Vagina (tissue), 2 donors: ENCODE measurements around the gene SH3BP5L. TPM values are rescaled to one million over a fixed set of nuclear protein-coding genes. Genes with fewer than 3 reads are reported as not detected.
A peak's percentile ranks its signal among the peaks of the same experiment; 100 is the strongest.

Experiments
- DNase-seq, 2 donors: peaks; one replicate each; pipeline ENCODE4 v3.0.0-alpha.2; 2017; ENCODE audit errors: extremely low spot score in 2 of 2
- H3K27ac ChIP-seq: fragments of 200-600 bp; sonication (generic); one replicate; pipeline ENCODE4 v1.5.1; 2019
- H3K27me3 ChIP-seq: fragments of 200-600 bp; sonication (generic); one replicate; pipeline ENCODE4 v1.5.1; 2019
- H3K36me3 ChIP-seq, 2 donors: fragments of 200-600 bp; sonication (generic); one replicate each; pipeline ENCODE4 v1.5.1; 2017 to 2019
- H3K4me1 ChIP-seq: fragments of 200-600 bp; sonication (generic); one replicate; pipeline ENCODE4 v1.5.1; 2019
- H3K4me3 ChIP-seq, 2 donors: fragments of 200-600 bp; sonication (generic); 1 replicate in 1 of 2; 2 replicates in 1 of 2; pipeline ENCODE4 v1.5.1; 2016 to 2019
- H3K9me3 ChIP-seq: fragments of 200-600 bp; sonication (generic); one replicate; pipeline ENCODE4 v1.5.1; 2019
- POLR2A ChIP-seq, 2 donors: fragments of 450-650 bp; IDR thresholded peaks; one replicate each; pipeline ENCODE4 v1.6.1; 2017; ENCODE audit warnings: antibody characterized with exemption in 2 of 2, mild to moderate bottlenecking in 2 of 2, moderate library complexity in 2 of 2
- POLR2AphosphoS5 ChIP-seq, 2 donors: sonication (generic); formaldehyde crosslinking; IDR thresholded peaks; one replicate each; pipeline ENCODE4 v1.9.0; 2017; ENCODE audit warnings: antibody characterized with exemption in 2 of 2, mild to moderate bottlenecking in 2 of 2, low read depth in 1 of 2; ENCODE audit not compliant: insufficient read depth in 1 of 2
- intact Hi-C: fragments of 100-400 bp; cut with DNase I; formaldehyde crosslinking; loops from one replicate; pipeline ENCODE4 v1.15.1; 2023
- total RNA-seq: library from RNA; depleted of rRNA; stranded (reverse); fragments of >200 nt; gene quantifications from one replicate; pipeline ENCODE4 v1.2.3, GENCODE V29; 2016
- TF ChIP-seq, protein P1 (sequence below), 3 experiments: fragments of 450-650 bp in 2 of 3; fragments of 200-600 bp in 1 of 3; sonication (generic) in 1 of 3; IDR thresholded peaks; one replicate each; pipeline ENCODE4 v1.5.1; 2017 to 2019; ENCODE audit warnings: antibody characterized with exemption in 3 of 3, mild to moderate bottlenecking in 2 of 3, moderate library complexity in 2 of 3

The SH3BP5L gene
- total RNA-seq, 1 donor from 2014 or later, result 18.7 TPM

DNA sequence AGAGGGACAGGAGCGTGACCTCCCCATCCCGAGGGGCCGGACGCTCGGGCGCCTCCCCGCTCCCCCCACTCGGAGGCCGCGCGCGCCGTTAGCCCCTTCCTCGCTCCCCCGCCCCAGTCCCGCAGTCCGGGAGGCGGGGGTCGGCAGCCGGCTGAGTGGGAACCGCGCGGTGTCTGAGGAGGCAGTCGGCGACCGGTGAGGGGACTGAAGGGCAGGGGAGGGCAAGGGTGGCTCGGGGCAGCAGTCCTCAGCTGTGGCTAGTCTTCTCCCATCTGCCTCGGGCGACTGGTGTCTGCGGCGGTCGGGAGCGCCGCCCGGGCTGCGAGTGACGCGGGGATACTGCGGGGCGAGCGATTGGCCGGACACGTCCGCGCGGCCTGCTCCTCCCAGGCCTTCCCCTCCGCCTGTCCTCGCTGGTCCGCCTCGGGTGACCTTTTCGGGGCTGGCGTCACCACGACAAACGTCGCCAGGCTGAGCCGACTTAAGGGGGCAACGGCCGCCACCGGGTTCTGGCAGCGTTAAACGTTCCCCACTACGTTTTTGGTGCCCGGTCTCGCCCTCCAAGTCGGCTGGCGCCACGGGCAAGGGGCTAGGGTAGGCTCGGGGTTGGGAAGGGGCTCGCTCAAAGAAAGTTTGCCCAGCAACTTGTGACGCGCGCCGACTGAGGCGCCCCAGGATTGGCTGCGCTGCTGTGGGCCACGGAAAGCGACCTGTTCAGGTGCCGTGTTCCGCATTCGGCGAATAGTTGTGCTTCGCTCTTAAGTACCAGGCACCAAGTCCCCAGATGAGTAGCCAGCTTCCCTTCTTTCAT is 12.8 kb upstream of the SH3BP5L start:
- H3K27me3 ChIP-seq, result no peaks in the 10 kb centered on the region
- H3K36me3 ChIP-seq, result no peaks in the 10 kb centered on the region
- H3K4me1 ChIP-seq, result peaks cover 47% of the 10 kb centered on the region
- peak overlapping the region; percentile 87 to 88 for H3K4me3 ChIP-seq
- no peaks in the 10 kb centered on the region for H3K9me3 ChIP-seq
- peak; percentile 7 to 97 for TF ChIP-seq POLR2AphosphoS5 (IDR thresholded peaks at IDR 0.05; ENCODE audit: insufficient read depth in 1 of 2, low read depth in 1 of 2)
- TF ChIP-seq POLR2A (IDR thresholded peaks at IDR 0.05), result peak in 1 of 2 donors; percentile 16
- TF ChIP-seq, protein P1, sequence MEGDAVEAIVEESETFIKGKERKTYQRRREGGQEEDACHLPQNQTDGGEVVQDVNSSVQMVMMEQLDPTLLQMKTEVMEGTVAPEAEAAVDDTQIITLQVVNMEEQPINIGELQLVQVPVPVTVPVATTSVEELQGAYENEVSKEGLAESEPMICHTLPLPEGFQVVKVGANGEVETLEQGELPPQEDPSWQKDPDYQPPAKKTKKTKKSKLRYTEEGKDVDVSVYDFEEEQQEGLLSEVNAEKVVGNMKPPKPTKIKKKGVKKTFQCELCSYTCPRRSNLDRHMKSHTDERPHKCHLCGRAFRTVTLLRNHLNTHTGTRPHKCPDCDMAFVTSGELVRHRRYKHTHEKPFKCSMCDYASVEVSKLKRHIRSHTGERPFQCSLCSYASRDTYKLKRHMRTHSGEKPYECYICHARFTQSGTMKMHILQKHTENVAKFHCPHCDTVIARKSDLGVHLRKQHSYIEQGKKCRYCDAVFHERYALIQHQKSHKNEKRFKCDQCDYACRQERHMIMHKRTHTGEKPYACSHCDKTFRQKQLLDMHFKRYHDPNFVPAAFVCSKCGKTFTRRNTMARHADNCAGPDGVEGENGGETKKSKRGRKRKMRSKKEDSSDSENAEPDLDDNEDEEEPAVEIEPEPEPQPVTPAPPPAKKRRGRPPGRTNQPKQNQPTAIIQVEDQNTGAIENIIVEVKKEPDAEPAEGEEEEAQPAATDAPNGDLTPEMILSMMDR (IDR thresholded peaks at IDR 0.05), result no peak
- intact Hi-C loops, result no loop called here
- peak overlapping the region; percentile 99 for H3K27ac ChIP-seq
- DNase-seq, result no peak

DNA sequence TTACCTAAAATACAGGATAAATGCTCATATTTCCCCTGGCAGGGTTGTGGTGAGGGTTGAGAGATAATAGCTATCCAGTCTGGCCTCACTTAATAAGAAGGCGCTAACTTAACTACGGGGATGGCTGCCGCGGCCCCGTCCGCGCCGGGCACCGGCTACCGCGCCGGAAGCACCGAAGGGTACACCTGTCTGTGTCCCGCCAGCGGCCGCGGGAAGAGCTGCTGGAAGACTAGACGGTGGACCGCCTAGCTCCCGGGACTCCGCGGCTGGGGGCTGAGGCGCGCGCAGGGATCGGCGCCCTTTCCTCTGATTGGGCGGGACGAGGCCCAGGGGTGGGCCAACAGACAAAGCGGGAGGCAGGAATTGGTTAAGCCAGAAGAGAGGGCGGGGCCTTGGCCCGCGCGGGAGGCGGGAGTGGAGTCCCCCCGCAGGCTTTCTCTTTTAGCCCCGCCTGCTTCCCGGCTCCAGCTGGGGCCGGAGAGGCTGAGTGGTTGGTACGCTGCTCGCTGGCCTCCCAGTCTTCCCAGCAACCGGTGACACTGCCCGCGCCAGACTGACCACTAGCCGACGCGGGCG is 12.2 kb upstream of the SH3BP5L start, which contains the start of gene ZNF672:
Gene ZNF672, plus strand, starts transcription at position 444 of the 576 bp plus-strand sequence. CDS start 9,051 bp downstream, outside the sequence.
- Histone ChIP-seq H3K27ac (peak within 1 kb of the TSS; percentile 99), H3K4me1 (peaks cover 41% of the 10 kb centered on the region), H3K9me3 (no peaks in the 10 kb centered on the region), H3K27me3 (no peaks in the 10 kb centered on the region), H3K36me3 (no peaks in the 10 kb centered on the region), H3K4me3 (peak within 1 kb of the TSS; percentile 87 to 88)
- intact Hi-C loops, result no loop called here
- TF ChIP-seq POLR2A (IDR thresholded peaks at IDR 0.05) (peak in 1 of 2 donors; percentile 81), POLR2AphosphoS5 (IDR thresholded peaks at IDR 0.05; ENCODE audit: insufficient read depth in 1 of 2, low read depth in 1 of 2) (peak in 1 of 2 donors; percentile 79)
- TF ChIP-seq, protein P1 (IDR thresholded peaks at IDR 0.05), result peak in 1 of 3 experiments; percentile 6
- peak in 1 of 2 donors; percentile 99 for DNase-seq

DNA sequence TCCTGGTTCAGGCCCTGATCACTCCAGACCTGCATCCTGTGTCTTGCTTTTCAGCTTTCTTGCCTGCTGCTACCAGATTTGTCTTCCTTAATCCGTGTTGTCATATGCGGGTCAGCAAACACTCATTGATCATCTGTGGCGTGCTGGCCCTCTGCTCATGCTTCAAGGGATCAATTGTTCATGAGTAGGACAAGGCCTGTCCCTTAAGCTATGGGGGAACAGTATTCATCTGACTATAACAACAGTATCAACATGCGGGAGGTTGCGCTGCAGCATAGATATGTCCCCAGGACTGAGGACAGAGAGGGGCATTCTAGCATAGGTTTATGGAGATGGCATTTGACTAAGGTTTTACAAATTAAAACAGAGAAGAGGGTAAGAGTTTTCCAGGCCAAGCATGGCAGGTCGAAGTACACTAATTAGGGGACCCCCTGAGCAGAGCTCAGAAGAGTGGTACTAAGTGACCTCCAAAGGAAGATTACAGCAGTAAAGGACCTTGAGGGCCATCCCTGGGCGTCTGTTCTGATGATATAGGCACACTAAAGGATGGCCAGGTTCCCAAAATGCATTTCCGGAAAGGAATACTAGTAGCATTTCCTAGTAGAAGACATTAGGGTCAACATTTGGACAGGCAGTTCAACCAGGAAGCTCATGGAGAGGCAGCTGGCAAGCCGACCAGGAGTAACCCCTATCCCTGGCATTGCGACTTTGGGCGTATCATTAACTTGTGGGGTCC is 11.5 kb upstream of the SH3BP5L start:
- Histone ChIP-seq H3K4me1 (peaks cover 35% of the 10 kb centered on the region), H3K27ac (peak overlapping the region; percentile 99), H3K9me3 (no peaks in the 10 kb centered on the region), H3K4me3 (peak overlapping the region; percentile 87 to 88), H3K36me3 (no peaks in the 10 kb centered on the region), H3K27me3 (no peaks in the 10 kb centered on the region)
- no peak for DNase-seq
- TF ChIP-seq, protein P1 (IDR thresholded peaks at IDR 0.05), result no peak
- TF ChIP-seq POLR2A (IDR thresholded peaks at IDR 0.05), result no peak
- intact Hi-C loops, result no loop called here

DNA sequence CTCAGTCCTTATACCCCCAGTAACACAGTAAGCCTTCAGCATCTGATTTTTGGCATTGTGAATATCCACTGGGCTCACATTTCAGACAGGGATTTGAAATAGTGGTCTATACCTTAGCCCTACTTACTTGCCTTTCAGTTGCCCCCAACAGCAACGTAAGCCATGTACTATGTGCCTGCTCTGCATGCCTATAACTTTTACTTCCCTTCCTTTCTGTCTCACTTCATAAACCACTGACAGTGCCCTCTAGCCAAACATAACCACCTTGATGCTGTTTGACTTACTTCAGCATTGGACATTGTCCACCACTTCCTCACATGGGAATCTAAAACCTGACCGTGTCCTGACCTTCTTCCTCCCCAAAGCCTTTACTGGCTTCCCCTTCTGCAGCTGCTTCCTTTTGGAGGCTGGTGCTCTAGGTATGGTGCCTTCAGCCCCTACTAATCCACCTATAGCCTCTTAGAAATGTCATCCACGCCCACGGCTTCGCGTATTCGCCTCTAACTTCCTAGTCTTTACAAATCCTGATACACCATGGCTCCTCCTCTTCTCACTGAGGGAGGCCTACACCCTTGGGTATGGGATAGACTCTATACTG is 8.7 kb upstream of the SH3BP5L start:
- Histone ChIP-seq H3K27ac (no peak overlapping the region), H3K4me1 (peaks cover 12% of the 10 kb centered on the region), H3K36me3 (no peaks in the 10 kb centered on the region), H3K4me3 (no peak overlapping the region), H3K9me3 (no peaks in the 10 kb centered on the region), H3K27me3 (no peaks in the 10 kb centered on the region)
- intact Hi-C loops, result no loop called here
- no peak for DNase-seq
- peak in 1 of 2 donors; percentile 14 for TF ChIP-seq POLR2AphosphoS5 (IDR thresholded peaks at IDR 0.05; ENCODE audit: insufficient read depth in 1 of 2, low read depth in 1 of 2)
- TF ChIP-seq, protein P1 (IDR thresholded peaks at IDR 0.05), result no peak
